ENCODE measurements around the gene STRAP. TPM values are rescaled to one million over a fixed set of nuclear protein-coding genes. Genes with fewer than 3 reads are reported as not detected.

Gene STRAP
- total and polyA plus RNA-seq, 2 of the 13 experiments (the other 11 are each of a cell fraction or from before 2014, with no cell fraction given), result 66.9 to 118 TPM

GRCh38 chr12:15848606-15849005, 33.6 kb upstream of the STRAP start:
- Histone ChIP-seq H3K4me2 (ENCODE audit: low read depth, low read length) (no peak overlapping the region), H3K9me3 (ENCODE audit: low read length) (no peaks in the 10 kb centered on the region), H3K4me3 (replicated peaks in 1 of 3; ENCODE audit: insufficient read depth in 1 of 3, low read depth in 2 of 3, low read length in 3 of 3) (no peak overlapping the region), H3K9ac (ENCODE audit: insufficient read depth, low read depth, low read length) (no peak overlapping the region), H3K27me3 (ENCODE audit: control insufficient read depth in 1 of 2, insufficient read depth in 2 of 2, low read length in 2 of 2) (no peaks in the 10 kb centered on the region), H3K79me2 (ENCODE audit: insufficient read depth, low read length) (no peaks in the 10 kb centered on the region), H3K36me3 (replicated peaks in 1 of 2; ENCODE audit: control insufficient read depth in 1 of 2, insufficient read depth in 2 of 2, low read length in 2 of 2) (no peaks in the 10 kb centered on the region), H4K20me1 (ENCODE audit: insufficient read depth, low read length) (no peaks in the 10 kb centered on the region), H3K4me1 (ENCODE audit: insufficient read depth, low read length) (peaks cover 22% of the 10 kb centered on the region), H3K27ac (ENCODE audit: extremely low read length, insufficient read depth, low read length) (no peak overlapping the region), H2AFZ (ENCODE audit: low read length) (no peak overlapping the region)
- DNase-seq (ENCODE audit: low spot score) (no peak), FAIRE-seq (no peak), ATAC-seq (no peak)
- intact Hi-C loops (cut with micrococcal nuclease; ENCODE audit: unreplicated experiment), result no loop called here
- ChIA-PET CTCF (ENCODE audit: low intra/inter-chr PET ratio, low total read pairs) (no interaction called here), POLR2A (no interaction called here)
- in situ Hi-C loops (cut with HindIII; ENCODE audit: extremely low pct_ligation_motif_present, low pct_unique_long_range_greater_than_20kb), result no loop called here
- WGBS (ENCODE audit: low lambda C conversion rate), result 8% methylated on average over 1 of the region's 1 CpG
- BruUV-seq (replicated peaks), result no TSS peak
- TF ChIP-seq PCBP1 (IDR thresholded peaks at IDR 0.05; ENCODE audit: borderline replicate concordance, low read depth, low read length), result no peak
- TF ChIP-seq ZBTB8A (CRISPR knock-in tag; IDR thresholded peaks at IDR 0.05; ENCODE audit: borderline replicate concordance, low read depth), result no peak
- TF ChIP-seq ZNF143 (CRISPR knock-in tag; IDR thresholded peaks at IDR 0.05), result no peak
- TF ChIP-seq MED1 (CRISPR knock-in tag; IDR thresholded peaks at IDR 0.05), result no peak
- TF ChIP-seq ZNF574 (CRISPR knock-in tag; IDR thresholded peaks at IDR 0.05), result no peak
- no peak for TF ChIP-seq KLF16 (CRISPR knock-in tag; IDR thresholded peaks at IDR 0.05)
- no peak for TF ChIP-seq ZNF280D (CRISPR knock-in tag; IDR thresholded peaks at IDR 0.05)
- TF ChIP-seq RXRA (CRISPR knock-in tag; IDR thresholded peaks at IDR 0.05), result no peak
- no peak for TF ChIP-seq MYPOP (CRISPR knock-in tag; IDR thresholded peaks at IDR 0.05)
- no peak for TF ChIP-seq ZFP91 (CRISPR knock-in tag; IDR thresholded peaks at IDR 0.05; ENCODE audit: borderline replicate concordance)
- TF ChIP-seq MATR3 (CRISPR knock-in tag; IDR thresholded peaks at IDR 0.05), result no peak
- no peak for TF ChIP-seq SSRP1 (CRISPR knock-in tag; IDR thresholded peaks at IDR 0.05)
- TF ChIP-seq KLF15 (CRISPR knock-in tag; IDR thresholded peaks at IDR 0.05; ENCODE audit: borderline replicate concordance), result no peak

Data from HepG2 (cell line).